Stimulated activated CD8-positive, alpha-beta memory T cell treated with anti-CD3 and anti-CD28 coated beads, Interleukin-7, amount 100 ng/mL, for 4 hours (primary cell): Measurements from ENCODE around the gene ZFPM1.
"Not testable (repeated sequence)": the region's sequence is repeated elsewhere in the genome, so short reads cannot be mapped to it uniquely, and the experiment has no call there.

Experiments
- DNase-seq, 2 donors: peaks; one replicate each; pipeline ENCODE4 v3.0.0-alpha.2; 2020; ENCODE audit warnings: low read depth in 2 of 2

The ZFPM1 gene

DNA sequence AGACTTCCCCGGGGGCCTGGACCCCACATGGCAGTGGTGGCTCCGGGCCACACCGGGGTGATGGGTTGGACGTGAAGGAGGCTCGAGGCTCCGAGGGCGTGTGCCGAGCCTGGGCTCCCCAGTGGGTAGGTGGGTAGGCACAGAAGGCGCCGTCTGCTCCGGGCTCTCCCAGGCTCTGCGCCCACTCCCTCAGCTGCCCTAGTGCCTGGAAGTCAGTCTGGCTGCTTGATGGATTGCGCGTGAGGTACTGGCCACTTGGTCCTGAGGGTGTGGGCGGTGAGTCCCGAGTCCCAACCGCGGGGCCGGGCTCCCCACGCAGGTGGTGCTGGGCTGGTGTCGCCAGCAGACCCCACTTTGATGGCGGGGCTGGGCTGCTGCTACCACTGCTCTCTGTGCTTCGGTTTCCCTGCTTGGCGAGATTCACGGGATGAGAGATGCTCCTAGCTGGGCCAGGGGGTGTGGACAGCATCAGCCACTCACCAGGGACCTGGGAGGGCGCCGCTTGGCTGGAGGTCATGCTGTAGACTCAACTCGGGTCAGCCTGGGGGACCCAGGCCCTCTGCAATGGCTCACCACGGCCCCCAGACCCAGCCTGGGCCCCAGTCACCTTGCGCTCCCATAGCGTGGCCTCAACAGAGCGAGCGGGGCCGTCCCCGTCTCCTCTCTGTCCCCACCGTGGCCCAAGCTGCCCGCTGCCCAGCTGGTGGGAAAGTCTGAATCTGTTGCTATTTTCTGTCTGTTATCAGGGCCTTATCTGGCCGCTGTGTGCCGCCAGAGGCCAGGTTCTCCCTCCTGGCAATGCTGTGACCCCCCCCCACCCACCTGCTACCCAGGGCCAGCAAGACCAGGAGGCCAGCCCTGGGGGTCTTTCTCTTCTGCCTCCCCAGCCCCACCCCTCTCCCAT lies 26.1 kb downstream of the ZFPM1 start:
- DNase-seq: no peak

DNA sequence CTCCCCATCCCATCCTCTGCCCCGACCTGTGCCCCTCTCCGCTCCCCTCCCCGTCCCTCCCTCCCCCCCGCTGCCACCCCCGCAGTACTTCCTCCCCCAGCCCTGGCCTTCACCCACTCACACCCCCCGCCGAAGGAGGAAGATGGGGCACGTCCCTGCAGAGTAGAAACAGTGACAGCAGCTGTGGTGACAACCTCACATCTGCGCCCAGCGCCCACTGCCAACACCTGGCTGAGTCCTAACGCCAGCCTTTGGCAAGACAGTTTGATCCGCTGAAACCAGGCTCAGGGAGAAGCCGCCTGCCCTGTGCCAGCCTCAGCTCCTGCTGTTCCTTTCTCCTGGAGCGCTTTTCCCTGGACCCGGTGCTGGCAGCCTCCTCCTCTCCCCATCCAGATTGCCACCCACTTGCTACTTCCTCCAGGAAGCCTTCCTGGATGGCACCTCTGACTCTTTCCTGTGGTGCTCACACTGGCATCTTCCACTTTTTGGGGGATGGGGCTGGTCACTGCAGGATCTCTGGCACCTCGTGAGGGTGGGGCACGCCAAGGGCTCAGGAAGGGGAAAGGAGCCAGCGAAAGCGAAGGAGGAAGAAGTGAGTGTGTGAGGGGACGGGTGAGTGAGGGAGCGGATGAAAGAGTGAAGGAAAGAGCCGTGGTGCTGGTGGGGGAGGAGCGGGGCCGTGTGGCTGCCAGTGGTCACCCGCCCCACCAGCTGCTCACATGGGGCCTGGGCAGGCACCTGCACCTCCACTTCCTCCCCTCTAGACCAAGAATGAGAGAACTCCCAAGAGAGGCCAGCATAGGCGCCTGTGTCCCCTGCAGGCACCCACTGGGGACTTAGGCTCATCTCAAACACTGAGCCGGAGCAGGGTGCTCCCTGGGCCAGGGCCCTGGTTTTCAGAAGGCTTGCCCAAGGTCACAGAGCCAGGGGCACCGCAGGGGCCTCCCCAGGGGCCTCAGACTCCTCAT lies 27.0 kb downstream of the ZFPM1 start:
- DNase-seq: peak; percentile 38 to 55

DNA sequence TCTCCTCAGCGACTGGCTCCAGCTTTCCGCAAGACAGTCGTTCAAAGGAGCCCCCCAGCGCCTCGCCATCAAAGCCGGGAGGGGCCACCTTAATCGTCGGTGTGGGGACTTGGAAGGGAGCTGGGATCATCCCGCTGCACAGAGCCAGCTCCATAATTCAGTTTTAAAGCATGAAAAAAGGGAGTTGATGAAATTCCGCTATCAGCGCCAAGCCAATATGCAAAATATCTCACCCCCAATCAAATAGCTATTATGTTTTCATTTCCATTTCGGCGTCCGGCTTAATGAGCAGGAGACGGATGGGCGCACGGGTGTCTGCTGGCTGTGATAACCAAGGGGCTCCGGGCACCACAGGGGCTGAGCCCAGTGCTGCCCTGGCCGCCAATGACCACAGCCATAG lies 27.7 kb downstream of the ZFPM1 start:
- no peak for DNase-seq

DNA sequence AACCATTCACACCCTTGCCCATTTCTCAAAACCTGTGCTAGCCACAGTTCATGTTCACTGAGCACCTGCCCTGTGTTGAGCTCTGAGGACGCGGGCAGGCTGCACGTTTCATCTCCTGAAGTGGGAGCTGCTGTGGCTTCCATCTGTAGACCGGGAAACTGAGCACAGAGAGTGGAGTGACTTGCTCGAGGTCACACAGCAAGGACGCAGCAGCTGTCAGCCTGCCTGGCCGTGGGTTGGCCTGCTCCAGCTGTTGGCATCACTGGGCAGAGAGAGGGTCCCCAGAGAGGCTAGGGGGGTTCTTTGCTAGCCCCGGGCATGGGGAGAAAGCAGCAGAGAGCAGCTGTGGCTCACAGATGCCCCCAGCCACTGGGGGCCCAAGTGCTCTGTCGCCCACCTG lies 28.8 kb downstream of the ZFPM1 start:
- no peak for DNase-seq

DNA sequence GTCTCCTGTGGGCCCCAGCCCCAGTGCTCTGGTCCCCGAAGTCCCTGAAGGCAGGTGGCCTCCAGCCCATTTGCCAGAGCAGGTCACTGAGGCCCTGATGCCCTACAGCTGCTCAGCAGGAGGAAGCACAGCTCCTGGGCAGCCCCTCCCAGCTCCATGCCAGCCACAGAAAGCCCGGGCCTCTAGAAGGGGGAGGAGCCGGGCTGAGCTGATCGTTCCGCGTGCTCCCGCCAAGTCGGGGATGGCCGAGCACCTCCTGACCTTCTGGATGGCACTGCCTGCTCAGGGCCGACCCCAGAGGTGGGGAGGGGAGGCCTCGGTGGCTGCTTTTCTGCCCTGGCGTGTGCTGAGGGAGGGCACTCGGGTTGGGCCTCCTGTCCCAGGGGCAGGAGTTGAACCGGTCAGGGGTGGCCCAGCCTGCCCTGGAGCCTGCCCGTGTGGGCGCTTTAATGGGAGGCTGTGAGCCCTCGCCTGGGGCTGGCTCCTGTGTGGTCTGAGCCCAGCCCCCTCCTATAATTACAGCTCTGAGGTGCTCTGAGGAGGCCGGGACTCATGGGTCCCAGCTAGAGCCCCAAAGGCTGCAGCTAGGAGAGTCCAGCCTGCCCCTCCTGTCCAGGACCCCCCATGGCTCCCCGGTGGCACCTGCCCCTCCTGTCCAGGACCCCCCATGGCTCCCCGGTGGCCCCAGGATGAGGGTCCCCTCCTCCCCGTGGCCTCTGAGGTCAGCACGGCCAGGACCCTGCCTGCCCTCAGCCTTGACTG lies 29.7 kb downstream of the ZFPM1 start:
- no peak for DNase-seq

DNA sequence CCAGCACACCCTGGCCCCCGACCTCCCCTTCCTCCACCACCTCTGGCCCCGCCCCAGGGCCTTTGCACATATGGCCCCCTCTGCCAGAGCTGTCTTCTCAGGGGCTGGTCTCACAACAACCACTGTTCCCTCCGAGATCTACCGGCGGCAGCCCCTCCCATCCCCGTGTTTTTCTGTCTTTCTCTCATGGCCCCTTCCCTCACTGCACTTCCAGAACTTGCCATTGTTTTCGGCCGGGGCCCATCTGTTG lies 30.2 kb downstream of the ZFPM1 start:
- no peak for DNase-seq

DNA sequence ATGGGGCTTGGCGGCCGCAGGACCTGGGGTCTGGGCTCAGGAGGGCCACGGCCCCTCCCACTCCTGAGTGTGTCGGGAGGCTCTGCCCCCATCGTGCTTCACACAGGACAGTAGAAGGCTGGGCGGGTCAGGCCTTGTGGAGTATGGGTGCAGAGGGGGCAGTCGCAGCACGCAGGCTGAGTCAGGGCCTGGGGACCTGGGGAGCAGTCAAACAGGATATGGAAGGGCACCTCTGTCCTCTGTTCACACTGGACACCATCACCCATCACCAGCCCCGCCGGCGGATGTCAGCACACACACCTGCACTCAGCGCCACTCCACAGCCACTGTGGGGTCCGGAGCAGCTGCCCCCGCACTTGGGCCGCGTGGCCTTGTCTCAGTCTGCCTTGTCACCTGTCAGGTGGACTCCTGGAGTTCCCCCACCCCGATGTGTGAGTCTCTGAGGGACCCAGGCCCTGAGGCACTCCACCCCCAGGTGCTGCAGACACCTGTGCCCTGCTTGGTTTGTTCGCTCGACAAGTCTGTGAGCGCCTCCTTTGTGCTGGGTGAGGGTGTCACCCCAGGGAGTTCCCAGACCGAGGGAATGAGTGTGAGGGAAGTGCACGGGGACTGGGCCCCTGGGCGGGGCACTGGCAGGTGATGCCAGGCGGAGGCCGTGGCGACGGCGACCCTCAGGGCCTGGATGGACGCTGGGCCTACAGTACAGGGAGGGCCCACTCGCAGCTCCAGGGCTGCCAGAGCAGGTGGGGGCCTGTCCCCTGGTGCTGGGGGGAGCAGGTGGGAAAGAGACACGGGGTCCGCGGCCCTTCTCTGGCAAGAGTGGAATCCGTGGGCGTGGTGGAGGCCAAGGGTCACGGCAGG lies 31.7 kb downstream of the ZFPM1 start:
- no peak for DNase-seq

DNA sequence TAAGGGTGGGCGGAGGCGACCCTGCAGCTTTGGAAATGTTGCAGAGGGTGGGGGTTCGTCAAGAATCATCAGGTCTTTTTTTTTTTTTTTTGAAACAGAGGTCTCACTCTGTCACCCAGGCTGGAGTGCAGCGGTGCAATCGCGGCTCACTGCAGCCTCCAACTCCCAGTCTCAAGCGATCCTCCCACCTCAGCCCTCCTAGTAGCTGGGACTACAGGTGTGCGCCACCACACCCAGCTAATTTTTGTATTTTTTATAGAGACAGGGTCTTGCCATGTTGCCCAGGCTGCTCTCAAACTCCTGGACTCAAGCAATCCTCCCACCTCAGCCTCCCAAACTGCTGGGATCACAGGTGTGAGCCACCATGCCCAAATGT lies 32.3 kb downstream of the ZFPM1 start:
- DNase-seq: not testable (repeated sequence)

DNA sequence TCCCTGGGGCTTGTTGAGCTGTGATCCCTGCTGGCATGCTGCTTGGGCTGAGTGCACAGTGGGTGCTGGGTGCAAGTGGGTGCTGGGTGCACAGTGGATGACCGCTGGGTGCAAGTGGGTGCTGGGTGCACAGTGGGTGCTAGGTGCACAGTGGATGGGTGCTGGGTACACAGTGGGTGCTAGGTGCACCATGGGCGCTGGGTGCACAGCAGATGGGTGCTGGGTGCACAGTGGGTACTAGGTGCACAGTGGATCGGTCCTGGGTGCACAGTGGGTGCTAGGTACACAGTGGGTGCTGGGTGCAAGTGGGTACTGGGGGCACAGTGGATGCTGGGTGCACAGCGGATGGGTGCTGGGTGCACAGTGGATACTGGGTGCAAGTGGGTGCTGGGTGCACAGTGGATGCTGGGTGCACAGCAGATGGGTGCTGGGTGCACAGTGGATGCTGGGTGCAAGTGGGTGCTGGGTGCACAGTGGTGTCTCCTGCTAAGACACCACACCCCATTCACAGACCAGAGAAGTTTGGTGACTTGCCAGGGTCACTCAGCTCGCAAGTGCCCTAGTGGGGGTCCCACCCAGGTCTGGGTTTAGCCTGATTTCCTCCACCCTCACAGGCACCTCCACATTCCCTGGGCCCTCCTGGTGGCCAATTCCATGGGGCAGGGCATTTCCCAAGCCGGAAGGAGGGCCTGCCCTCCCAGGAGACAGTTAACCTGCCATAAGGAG lies 33.5 kb downstream of the ZFPM1 start:
- no peak for DNase-seq

DNA sequence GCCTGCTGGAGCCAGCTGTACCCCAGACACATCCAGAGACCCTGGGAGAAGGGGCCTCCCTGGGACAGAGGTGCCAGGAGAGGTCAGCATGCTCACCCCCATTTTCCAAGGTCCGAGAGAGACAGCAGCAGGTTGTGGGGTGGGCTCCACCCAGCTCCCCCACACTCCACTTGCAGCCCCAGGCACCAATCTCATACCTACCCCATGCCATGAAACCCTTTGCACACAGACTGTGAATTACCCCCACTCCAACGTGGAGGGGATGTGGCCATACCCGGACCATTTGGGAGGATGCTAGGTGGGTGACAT lies 34.0 kb downstream of the ZFPM1 start:
- no peak for DNase-seq

DNA sequence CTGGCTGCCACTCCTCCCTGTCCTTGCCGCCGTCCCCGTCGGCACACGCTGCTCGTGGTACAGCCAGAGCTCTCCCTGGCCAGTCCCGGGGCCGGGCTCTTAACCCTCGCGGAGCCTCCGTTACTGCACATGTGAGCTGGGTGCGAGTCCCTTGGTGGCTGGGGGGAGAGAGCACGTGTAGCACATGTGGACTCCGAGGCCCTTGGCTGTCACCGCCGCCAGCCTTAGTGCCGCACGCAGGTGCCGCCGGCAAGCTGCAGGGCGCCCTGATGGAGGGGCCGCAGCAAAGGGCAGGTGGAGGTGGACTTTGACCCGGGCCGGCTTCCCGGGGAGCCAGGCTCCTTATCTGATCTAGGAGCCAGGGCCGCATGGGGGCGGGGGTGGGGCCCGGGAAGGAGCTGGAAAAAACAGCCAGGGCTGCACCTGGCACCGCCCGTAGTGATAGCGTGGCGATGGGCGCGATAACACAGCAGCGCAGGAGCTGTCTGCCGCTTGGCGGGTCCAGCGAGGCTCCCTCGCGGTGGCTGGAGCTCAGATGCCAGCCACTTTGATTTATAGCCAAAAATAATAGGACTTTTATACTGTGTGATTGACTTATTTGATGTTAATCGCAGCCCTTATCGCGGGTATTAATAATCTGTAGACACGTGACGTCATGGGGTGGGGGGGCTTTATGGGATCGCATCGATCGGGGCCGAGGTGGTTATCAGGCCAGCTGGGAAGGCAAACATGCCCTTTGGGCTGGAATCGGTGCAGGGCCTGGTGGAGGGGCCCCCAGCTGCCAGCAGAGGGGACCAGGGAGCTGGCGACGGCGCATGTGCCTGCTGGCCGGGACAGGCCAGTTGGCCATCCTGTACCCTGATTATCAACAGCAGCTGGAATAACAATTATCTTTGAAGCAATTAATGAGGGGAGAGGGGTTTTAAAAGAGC lies 35.1 kb downstream of the ZFPM1 start:
- no peak for DNase-seq

DNA sequence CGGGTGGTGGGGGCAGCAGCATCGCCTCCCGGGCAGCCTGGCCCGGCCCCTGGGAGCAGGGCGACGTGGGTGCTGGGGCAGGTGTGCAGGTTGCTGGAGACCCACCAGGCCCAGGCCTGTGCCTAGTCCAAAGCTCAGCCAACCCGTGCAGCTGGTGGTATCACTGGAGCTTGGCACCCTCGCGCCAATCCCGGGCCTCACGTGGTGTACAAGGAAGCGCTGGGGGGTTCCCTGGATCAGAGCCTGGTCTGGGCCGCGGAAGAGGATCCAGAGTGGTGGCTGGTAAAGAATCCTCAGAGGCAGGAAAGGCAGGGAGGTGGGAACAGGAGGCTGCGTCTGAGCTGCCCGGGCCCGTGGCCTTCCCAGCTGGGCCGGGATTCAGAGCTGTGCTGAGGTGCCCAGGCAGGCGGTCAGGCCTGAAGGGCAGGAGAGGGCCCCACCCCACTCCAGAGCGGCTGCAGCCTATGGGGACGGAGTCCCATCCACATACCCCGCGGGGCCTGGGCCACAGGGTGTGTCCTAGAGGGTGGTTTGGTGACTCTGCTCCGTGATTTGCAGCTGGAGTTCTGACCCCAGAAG lies 36.2 kb downstream of the ZFPM1 start:
- DNase-seq: no peak

DNA sequence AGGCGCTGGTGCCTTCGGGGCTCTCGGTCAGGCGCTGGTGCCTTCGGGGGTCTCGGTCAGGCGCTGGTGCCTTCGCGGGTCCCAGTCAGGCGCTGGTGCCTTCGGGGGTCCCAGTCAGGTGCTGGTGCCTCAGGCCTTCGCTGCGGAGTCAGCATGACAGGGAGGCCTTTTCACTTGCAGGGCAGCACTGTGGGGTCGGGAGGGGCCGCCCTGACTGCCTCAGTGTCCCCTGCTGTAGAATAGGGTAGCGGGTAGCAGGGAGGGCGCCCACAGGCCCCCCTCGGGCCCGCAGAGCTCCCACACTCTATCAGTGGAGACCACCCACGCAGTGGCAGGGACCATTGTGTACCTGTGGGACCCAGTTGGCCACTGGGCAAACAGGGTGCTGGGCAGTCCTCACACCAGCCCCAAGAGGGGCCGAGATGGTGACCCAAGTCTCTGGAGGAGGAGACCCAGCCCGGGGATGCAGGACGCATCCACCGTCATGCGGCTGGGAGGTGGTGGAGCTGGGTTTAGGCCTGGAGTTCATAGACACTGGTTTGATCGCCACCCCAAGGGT lies 38.0 kb downstream of the ZFPM1 start:
- DNase-seq: no peak

DNA sequence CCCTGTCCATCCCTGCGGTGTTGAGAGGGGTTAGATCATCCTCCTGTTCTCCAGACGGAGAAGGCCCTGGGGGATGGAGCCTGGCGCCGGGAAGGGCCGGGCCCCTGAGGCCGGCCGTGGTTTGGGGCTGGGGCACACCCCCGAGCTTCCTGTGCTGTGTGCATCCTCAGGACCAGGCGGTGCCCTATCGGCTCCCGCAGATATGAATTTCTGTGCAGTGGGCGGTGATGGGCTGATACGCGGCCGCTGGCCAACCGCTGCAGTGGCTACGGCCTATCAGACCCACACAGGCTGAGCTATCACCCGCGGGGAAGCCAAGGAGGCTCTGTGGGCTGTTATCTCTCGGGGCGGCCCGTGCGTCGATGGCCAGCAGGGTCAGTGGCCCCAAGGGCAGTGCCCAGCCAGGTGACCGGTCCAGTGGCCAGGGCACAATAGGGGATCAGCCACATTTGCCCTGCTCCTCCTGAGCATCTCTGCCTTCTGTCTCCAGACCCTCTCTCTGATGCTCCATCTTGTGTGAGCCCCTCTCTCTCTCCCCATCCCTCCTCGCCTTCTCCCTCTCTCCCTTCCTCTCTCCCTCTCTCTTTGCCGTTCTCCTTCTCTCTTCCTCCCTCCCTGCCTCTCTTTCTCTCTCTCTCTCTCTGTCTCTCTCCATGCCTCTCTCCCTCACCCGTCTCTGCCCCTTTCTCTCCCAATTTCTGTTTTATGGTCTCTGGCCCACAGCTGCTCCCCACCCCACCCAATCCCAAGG lies 38.7 kb downstream of the ZFPM1 start:
- no peak for DNase-seq

DNA sequence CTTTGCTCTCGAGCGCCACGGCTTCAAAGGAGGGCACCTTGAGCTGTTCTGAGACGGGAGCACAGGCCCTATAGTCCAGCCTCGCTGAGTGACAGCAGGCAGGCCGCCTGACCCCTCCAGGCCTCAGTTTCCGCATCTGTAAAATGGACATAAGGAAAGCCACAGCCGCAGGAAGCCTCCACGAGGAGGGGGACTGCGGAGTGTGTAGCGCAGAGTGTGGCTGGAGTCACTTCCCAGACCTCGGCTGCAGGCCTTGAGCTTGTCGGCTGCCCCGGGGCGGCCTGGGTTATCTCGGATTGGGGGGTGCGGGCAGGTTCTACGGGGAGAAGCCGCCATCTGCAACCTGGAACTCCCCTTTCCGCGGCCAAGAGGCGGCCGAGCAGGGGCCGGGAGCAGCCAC lies 40.8 kb downstream of the ZFPM1 start:
- no peak for DNase-seq

DNA sequence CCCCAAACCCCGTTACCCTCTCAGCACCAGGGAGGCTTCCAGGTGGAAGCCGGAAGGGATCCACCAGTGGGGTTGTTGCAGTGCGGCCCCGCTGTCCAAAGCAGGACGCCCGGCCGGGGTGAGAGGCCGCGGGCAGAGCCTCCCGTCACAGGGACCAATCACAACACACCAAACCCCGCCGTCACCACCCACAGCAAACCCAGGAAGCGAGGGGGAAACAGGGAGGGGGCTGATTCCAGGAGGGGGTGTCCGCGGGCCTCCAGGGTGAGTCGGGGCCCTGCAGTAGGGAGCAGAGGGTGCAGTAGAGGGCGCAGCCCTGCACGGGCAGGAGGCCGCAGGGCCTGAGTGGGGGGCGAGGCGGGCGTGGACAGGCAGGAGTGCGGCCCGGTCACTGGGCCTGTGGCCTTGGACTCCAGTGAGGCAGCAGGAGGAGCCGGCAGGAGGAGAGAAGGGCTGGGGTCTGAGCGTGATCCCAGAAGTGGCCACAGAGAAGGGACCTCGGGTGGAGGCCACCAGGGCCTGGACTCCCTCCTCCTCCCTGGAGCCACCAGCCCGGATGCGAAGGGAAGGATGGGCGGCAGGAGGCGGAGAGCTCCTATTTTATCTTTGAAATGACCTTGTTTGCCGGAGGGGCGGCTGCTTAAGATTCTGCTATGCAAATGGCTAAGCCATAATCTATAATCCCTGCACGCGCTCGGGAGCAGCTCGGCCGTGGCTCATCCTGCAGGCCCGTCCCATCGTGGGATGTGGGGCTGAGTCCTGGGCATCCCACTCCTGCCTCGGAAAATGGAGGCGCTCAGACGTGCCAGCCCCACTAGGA lies 41.5 kb downstream of the ZFPM1 start:
- DNase-seq: no peak

DNA sequence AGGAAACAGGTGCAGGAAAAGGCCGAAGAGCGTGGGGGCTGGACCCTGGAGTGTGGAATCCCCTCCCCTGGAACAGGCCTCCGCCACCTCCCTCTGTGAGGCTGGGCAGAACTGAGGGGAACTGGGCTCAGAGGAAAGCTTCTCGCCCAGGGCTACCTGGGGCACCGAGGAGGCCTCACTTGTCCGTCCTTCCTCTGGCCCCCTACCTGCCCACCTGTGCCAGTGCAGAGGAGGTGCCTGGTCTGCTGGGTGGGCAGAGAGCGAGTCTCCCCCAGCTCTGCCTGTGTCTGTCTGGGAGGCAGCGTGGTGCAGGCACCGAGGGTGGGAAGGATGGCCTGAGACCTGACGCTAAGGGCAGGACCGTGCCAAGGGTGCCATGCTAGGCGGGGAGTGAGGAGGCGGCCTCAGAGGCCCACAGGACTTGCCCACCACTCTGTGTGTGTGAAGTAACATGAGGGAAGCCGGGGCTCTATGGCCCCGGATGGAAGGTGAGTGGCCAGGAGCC lies 42.2 kb downstream of the ZFPM1 start:
- no peak for DNase-seq
